Mucosa of stomach (tissue), 1 donor: ENCODE results near the gene VTA1.
"Not testable (repeated sequence)": the region's sequence is repeated elsewhere in the genome, so short reads cannot be mapped to it uniquely, and the experiment has no call there.

Source experiments
- H3K27me3 ChIP-seq: one replicate; pipeline ENCODE4 v1.7.0; 2013; ENCODE audit warnings: mild to moderate bottlenecking, low read length; ENCODE audit not compliant: control insufficient read depth, insufficient read depth
- H3K36me3 ChIP-seq: one replicate; pipeline ENCODE4 v1.7.0; 2013; ENCODE audit warnings: low read length; ENCODE audit not compliant: control insufficient read depth, insufficient read depth
- H3K4me1 ChIP-seq: one replicate; pipeline ENCODE4 v1.7.0; 2013; ENCODE audit warnings: mild to moderate bottlenecking, low read length; ENCODE audit not compliant: control insufficient read depth, insufficient read depth
- H3K4me3 ChIP-seq: one replicate; pipeline ENCODE4 v1.7.0; 2013; ENCODE audit warnings: low read length
- H3K9ac ChIP-seq: one replicate; pipeline ENCODE4 v1.7.0; 2013; ENCODE audit warnings: mild to moderate bottlenecking, low read length, moderate library complexity
- H3K9me3 ChIP-seq: one replicate; pipeline ENCODE4 v1.7.0; 2013; ENCODE audit warnings: mild to moderate bottlenecking, low read length, moderate library complexity; ENCODE audit not compliant: control insufficient read depth
- donor health status: Pancreatic carcinoma.

Gene VTA1

GRCh38 chr6:142146828-142147662 is at the start of gene VTA1, which contains the start of gene NMBR:
Gene VTA1 (plus strand): TSS chr6:142147263. CDS start chr6:142147288, 25 bp downstream.
Gene NMBR (minus strand): TSS chr6:142147122. CDS start chr6:142088658, 58,464 bp downstream.
- Histone ChIP-seq H3K9me3 (no peaks in the 10 kb centered on the region), H3K36me3 (no peaks in the 10 kb centered on the region), H3K4me1 (no peaks in the 10 kb centered on the region), H3K4me3 (peak within 1 kb of the TSS; percentile 40), H3K9ac (peak within 1 kb of the TSS; percentile 69), H3K27me3 (no peaks in the 10 kb centered on the region)

- H3K9me3 ChIP-seq, H3K9ac ChIP-seq, H3K4me3 ChIP-seq, H3K27me3 ChIP-seq, H3K4me1 ChIP-seq, H3K36me3 ChIP-seq: not testable (repeated sequence)
Measured at GRCh38 chr6:142104820-142105219, 42.2 kb upstream of the VTA1 start.

GRCh38 chr6:142110820-142111219 is 36.2 kb upstream of the VTA1 start:
- not testable (repeated sequence) for H3K4me3 ChIP-seq, H3K4me1 ChIP-seq, H3K9ac ChIP-seq, H3K27me3 ChIP-seq, H3K9me3 ChIP-seq, H3K36me3 ChIP-seq

GRCh38 chr6:142112451-142113061 is 34.5 kb upstream of the VTA1 start:
- Histone ChIP-seq H3K27me3 (no peaks in the 10 kb centered on the region), H3K4me1 (no peaks in the 10 kb centered on the region), H3K4me3 (no peak overlapping the region), H3K9me3 (no peaks in the 10 kb centered on the region), H3K36me3 (no peaks in the 10 kb centered on the region), H3K9ac (no peak overlapping the region)

GRCh38 chr6:142117366-142117765 is 29.7 kb upstream of the VTA1 start:
- Histone ChIP-seq H3K27me3 (no peaks in the 10 kb centered on the region), H3K36me3 (no peaks in the 10 kb centered on the region)

GRCh38 chr6:142118328-142118727 is 28.7 kb upstream of the VTA1 start:
- Histone ChIP-seq H3K4me3 (no peak overlapping the region), H3K36me3 (no peaks in the 10 kb centered on the region), H3K9ac (no peak overlapping the region), H3K4me1 (no peaks in the 10 kb centered on the region), H3K9me3 (no peaks in the 10 kb centered on the region), H3K27me3 (no peaks in the 10 kb centered on the region)

More at GRCh38 chr6:142117366-142117765, 29.7 kb upstream of the VTA1 start:
- H3K4me3 ChIP-seq = no peak overlapping the region
- H3K9me3 ChIP-seq = no peaks in the 10 kb centered on the region
- H3K4me1 ChIP-seq = no peaks in the 10 kb centered on the region
- no peak overlapping the region for H3K9ac ChIP-seq

- Histone ChIP-seq H3K9me3 (no peaks in the 10 kb centered on the region), H3K4me3 (no peak overlapping the region), H3K9ac (no peak overlapping the region), H3K36me3 (no peaks in the 10 kb centered on the region), H3K4me1 (no peaks in the 10 kb centered on the region), H3K27me3 (no peaks in the 10 kb centered on the region)
Measured at GRCh38 chr6:142118925-142119324, 28.1 kb upstream of the VTA1 start.

- no peak overlapping the region for H3K9ac ChIP-seq
- H3K9me3 ChIP-seq = no peaks in the 10 kb centered on the region
- H3K4me3 ChIP-seq = no peak overlapping the region
- H3K27me3 ChIP-seq = no peaks in the 10 kb centered on the region
- no peaks in the 10 kb centered on the region for H3K36me3 ChIP-seq
- no peaks in the 10 kb centered on the region for H3K4me1 ChIP-seq
Measured at GRCh38 chr6:142121342-142121741, 25.7 kb upstream of the VTA1 start.

- Histone ChIP-seq H3K9me3 (no peaks in the 10 kb centered on the region), H3K27me3 (no peaks in the 10 kb centered on the region), H3K9ac (no peak overlapping the region), H3K4me1 (no peaks in the 10 kb centered on the region), H3K36me3 (no peaks in the 10 kb centered on the region), H3K4me3 (no peak overlapping the region)
Measured at GRCh38 chr6:142130814-142131213, 16.2 kb upstream of the VTA1 start.

- Histone ChIP-seq H3K27me3 (no peaks in the 10 kb centered on the region), H3K4me3 (no peak within 1 kb of the TSS), H3K9ac (no peak within 1 kb of the TSS), H3K9me3 (no peaks in the 10 kb centered on the region), H3K4me1 (no peaks in the 10 kb centered on the region), H3K36me3 (no peaks in the 10 kb centered on the region)
Measured at GRCh38 chr6:142132625-142133024, 14.4 kb upstream of the VTA1 start, which contains the start of gene GJE1. Gene GJE1 (plus strand): TSS chr6:142132925. CDS start chr6:142133159, 234 bp downstream.

- H3K4me3 ChIP-seq = no peak overlapping the region
- no peaks in the 10 kb centered on the region for H3K4me1 ChIP-seq
- no peak overlapping the region for H3K9ac ChIP-seq
- no peaks in the 10 kb centered on the region for H3K9me3 ChIP-seq
- no peaks in the 10 kb centered on the region for H3K36me3 ChIP-seq
- H3K27me3 ChIP-seq = no peaks in the 10 kb centered on the region
Measured at GRCh38 chr6:142138876-142139275, 8.2 kb upstream of the VTA1 start.

- not testable (repeated sequence) for H3K4me3 ChIP-seq, H3K27me3 ChIP-seq, H3K4me1 ChIP-seq, H3K9ac ChIP-seq, H3K36me3 ChIP-seq, H3K9me3 ChIP-seq
Measured at GRCh38 chr6:142141531-142141930, 5.5 kb upstream of the VTA1 start.
